Endothelial cell (in vitro differentiated cells): ENCODE data around the gene SPTBN4. TPM values are rescaled to one million over a fixed set of nuclear protein-coding genes. Genes with fewer than 3 reads are reported as not detected.

Source experiments
- DNase-seq: peaks from one replicate; pipeline ENCODE4 v3.0.0; 2021; ENCODE audit warnings: low spot score
- H3K27ac Mint-ChIP-seq: one replicate; pipeline ENCODE4 v1.8.0; 2021; ENCODE audit warnings: mixed read lengths, inconsistent platforms; ENCODE audit not compliant: unreplicated experiment
- H3K27me3 Mint-ChIP-seq: one replicate; pipeline ENCODE4 v1.8.0; 2021; ENCODE audit warnings: mild to moderate bottlenecking, moderate library complexity, mixed read lengths, inconsistent platforms; ENCODE audit not compliant: unreplicated experiment
- H3K36me3 Mint-ChIP-seq: one replicate; pipeline ENCODE4 v1.8.0; 2021; ENCODE audit warnings: mild to moderate bottlenecking, low read depth, mixed read lengths, inconsistent platforms; ENCODE audit not compliant: unreplicated experiment
- H3K4me1 Mint-ChIP-seq: one replicate; pipeline ENCODE4 v1.8.0; 2021; ENCODE audit warnings: mild to moderate bottlenecking, mixed read lengths, inconsistent platforms; ENCODE audit not compliant: unreplicated experiment
- H3K4me3 Mint-ChIP-seq: one replicate; pipeline ENCODE4 v1.8.0; 2021; ENCODE audit warnings: mild to moderate bottlenecking, mixed read lengths, inconsistent platforms; ENCODE audit not compliant: unreplicated experiment
- H3K9me3 Mint-ChIP-seq: one replicate; pipeline ENCODE4 v1.8.0; 2021; ENCODE audit warnings: mixed read lengths, inconsistent platforms; ENCODE audit not compliant: unreplicated experiment
- CTCF ChIP-seq: fragments of 200-600 bp; sonication (generic); IDR thresholded peaks from one replicate; pipeline ENCODE4 v1.5.0; 2021; ENCODE audit warnings: antibody characterized with exemption; ENCODE audit not compliant: unreplicated experiment
- total RNA-seq: library from RNA; stranded (reverse); fragmentation: NEBNext Ultra II Directional; extraction: Animal tissue kit (Norgen Biotek cat#: 25700); gene quantifications from one replicate; pipeline ENCODE4 v1.2.1, GENCODE V29; 2021; ENCODE audit not compliant: unreplicated experiment

The SPTBN4 gene
- total RNA-seq, 1 donor from 2014 or later, result 0.49 TPM

GRCh38 chr19:40616178-40616577 is 149.4 kb downstream of the SPTBN4 start:
- peaks cover 25% of the 10 kb centered on the region for H3K36me3 Mint-ChIP-seq
- no peak overlapping the region for H3K27ac Mint-ChIP-seq
- no peak for TF ChIP-seq CTCF
- DNase-seq, result no peak
- peaks cover 3% of the 10 kb centered on the region for H3K4me1 Mint-ChIP-seq
- H3K4me3 Mint-ChIP-seq, result no peak overlapping the region
- peaks cover 9% of the 10 kb centered on the region for H3K27me3 Mint-ChIP-seq
- no peaks in the 10 kb centered on the region for H3K9me3 Mint-ChIP-seq

DNA sequence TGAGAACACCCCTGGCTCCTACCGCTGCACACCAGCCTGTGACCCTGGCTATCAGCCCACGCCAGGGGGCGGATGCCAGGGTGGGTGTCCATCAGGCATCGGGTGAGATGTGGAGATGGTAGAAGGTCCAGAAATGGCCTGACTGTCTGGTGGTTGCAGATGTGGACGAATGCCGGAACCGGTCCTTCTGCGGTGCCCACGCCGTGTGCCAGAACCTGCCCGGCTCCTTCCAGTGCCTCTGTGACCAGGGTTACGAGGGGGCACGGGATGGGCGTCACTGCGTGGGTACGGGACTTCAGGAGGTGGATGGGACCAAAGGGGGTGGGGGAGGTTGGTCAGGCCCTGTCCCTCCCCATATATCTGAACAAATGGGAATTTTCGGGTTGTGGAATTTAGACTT is 150.1 kb downstream of the SPTBN4 start:
- no peak for TF ChIP-seq CTCF
- H3K27ac Mint-ChIP-seq, result no peak overlapping the region
- peaks cover 30% of the 10 kb centered on the region for H3K36me3 Mint-ChIP-seq
- peaks cover 13% of the 10 kb centered on the region for H3K27me3 Mint-ChIP-seq
- H3K4me3 Mint-ChIP-seq, result no peak overlapping the region
- DNase-seq, result no peak
- H3K4me1 Mint-ChIP-seq, result peaks cover 3% of the 10 kb centered on the region
- no peaks in the 10 kb centered on the region for H3K9me3 Mint-ChIP-seq

- Mint-ChIP-seq H3K4me1 (peaks cover 3% of the 10 kb centered on the region), H3K9me3 (no peaks in the 10 kb centered on the region), H3K27ac (peak overlapping the region; percentile 48), H3K27me3 (peaks cover 5% of the 10 kb centered on the region), H3K36me3 (peaks cover 30% of the 10 kb centered on the region), H3K4me3 (no peak overlapping the region)
- TF ChIP-seq CTCF, result no peak
- no peak for DNase-seq
Observed at GRCh38 chr19:40617961-40618360, 151.2 kb downstream of the SPTBN4 start.

- Mint-ChIP-seq H3K4me3 (peak overlapping the region; percentile 39), H3K27ac (no peak overlapping the region), H3K27me3 (peaks cover 7% of the 10 kb centered on the region), H3K4me1 (peaks cover 6% of the 10 kb centered on the region), H3K36me3 (peaks cover 35% of the 10 kb centered on the region), H3K9me3 (no peaks in the 10 kb centered on the region)
- no peak for DNase-seq
- TF ChIP-seq CTCF, result no peak
Observed at GRCh38 chr19:40619333-40620160, 152.7 kb downstream of the SPTBN4 start.

GRCh38 chr19:40620161-40620485 is 153.3 kb downstream of the SPTBN4 start:
- DNase-seq, result no peak
- H3K36me3 Mint-ChIP-seq, result peaks cover 34% of the 10 kb centered on the region
- H3K9me3 Mint-ChIP-seq, result no peaks in the 10 kb centered on the region
- no peak overlapping the region for H3K4me3 Mint-ChIP-seq
- no peak overlapping the region for H3K27ac Mint-ChIP-seq
- H3K4me1 Mint-ChIP-seq, result peaks cover 3% of the 10 kb centered on the region
- H3K27me3 Mint-ChIP-seq, result peaks cover 7% of the 10 kb centered on the region
- no peak for TF ChIP-seq CTCF
